ENCODE measurements around the gene TXLNB.
"Not testable (repeated sequence)": the region's sequence is repeated elsewhere in the genome, so short reads cannot be mapped to it uniquely, and the experiment has no call there.

TXLNB gene

GRCh38 chr6:139308936-139309603 is 17.3 kb upstream of the TXLNB start:
- no peak for DNase-seq (ENCODE audit: low spot score)

- DNase-seq (ENCODE audit: low spot score) = no peak
Measured at GRCh38 chr6:139308286-139308916, 16.6 kb upstream of the TXLNB start.

- DNase-seq (ENCODE audit: low spot score) = no peak
Measured at GRCh38 chr6:139306291-139306981, 14.6 kb upstream of the TXLNB start.

GRCh38 chr6:139303185-139303584 is 11.4 kb upstream of the TXLNB start:
- DNase-seq (ENCODE audit: low spot score) = no peak

GRCh38 chr6:139297921-139298320 is 6.1 kb upstream of the TXLNB start:
- no peak for DNase-seq (ENCODE audit: low spot score)

- no peak for DNase-seq (ENCODE audit: low spot score)
Measured at GRCh38 chr6:139296927-139297326, 5.1 kb upstream of the TXLNB start.

GRCh38 chr6:139295901-139296300 is 4.1 kb upstream of the TXLNB start:
- no peak for DNase-seq (ENCODE audit: low spot score)

GRCh38 chr6:139294090-139294489 is 2.3 kb upstream of the TXLNB start:
- DNase-seq (ENCODE audit: low spot score) = no peak

- not testable (repeated sequence) for DNase-seq (ENCODE audit: low spot score)
Measured at GRCh38 chr6:139293230-139293629, 1.4 kb upstream of the TXLNB start.

- DNase-seq (ENCODE audit: low spot score) = peak; percentile 75
Measured at GRCh38 chr6:139290787-139291311, 949 bp downstream of the TXLNB start.

GRCh38 chr6:139289233-139289632 is 2.6 kb downstream of the TXLNB start:
- no peak for DNase-seq (ENCODE audit: low spot score)

GRCh38 chr6:139288496-139289040 is 3.2 kb downstream of the TXLNB start:
- DNase-seq (ENCODE audit: low spot score) = no peak

GRCh38 chr6:139287868-139288267 is 3.9 kb downstream of the TXLNB start:
- no peak for DNase-seq (ENCODE audit: low spot score)

GRCh38 chr6:139286438-139286837 is 5.4 kb downstream of the TXLNB start:
- DNase-seq (ENCODE audit: low spot score) = not testable (repeated sequence)

- DNase-seq (ENCODE audit: low spot score) = no peak
Measured at GRCh38 chr6:139285590-139285989, 6.2 kb downstream of the TXLNB start.

- DNase-seq (ENCODE audit: low spot score) = no peak
Measured at GRCh38 chr6:139284789-139285188, 7.0 kb downstream of the TXLNB start.

- DNase-seq (ENCODE audit: low spot score) = no peak
Measured at GRCh38 chr6:139282684-139283083, 9.1 kb downstream of the TXLNB start.

- DNase-seq (ENCODE audit: low spot score) = no peak
Measured at GRCh38 chr6:139278190-139278589, 13.6 kb downstream of the TXLNB start.

- no peak for DNase-seq (ENCODE audit: low spot score)
Measured at GRCh38 chr6:139277587-139277986, 14.2 kb downstream of the TXLNB start.

GRCh38 chr6:139277161-139277560 is 14.6 kb downstream of the TXLNB start:
- no peak for DNase-seq (ENCODE audit: low spot score)

- no peak for DNase-seq (ENCODE audit: low spot score)
Measured at GRCh38 chr6:139275279-139276055, 16.3 kb downstream of the TXLNB start.

GRCh38 chr6:139271056-139271455 is 20.7 kb downstream of the TXLNB start:
- DNase-seq (ENCODE audit: low spot score) = no peak

Data from activated CD4-positive, alpha-beta T cell treated with anti-CD3 and anti-CD28 coated beads, Interleukin-2, Interleukin-4, amounts not matched to agents 100 ng/mL and 50 ng/mL, durations not matched to agents 16 hours and 8 hours (primary cell).